ENCODE results near the gene ATG4B. TPM values are rescaled to one million over a fixed set of nuclear protein-coding genes. Genes with fewer than 3 reads are reported as not detected.
A peak's percentile ranks its signal among the peaks of the same experiment; 100 is the strongest.

ATG4B gene
- total and polyA plus RNA-seq, 2 of the 8 experiments (the other 6 are each of a cell fraction or from before 2014, with no cell fraction given), result 103 to 155 TPM

DNA sequence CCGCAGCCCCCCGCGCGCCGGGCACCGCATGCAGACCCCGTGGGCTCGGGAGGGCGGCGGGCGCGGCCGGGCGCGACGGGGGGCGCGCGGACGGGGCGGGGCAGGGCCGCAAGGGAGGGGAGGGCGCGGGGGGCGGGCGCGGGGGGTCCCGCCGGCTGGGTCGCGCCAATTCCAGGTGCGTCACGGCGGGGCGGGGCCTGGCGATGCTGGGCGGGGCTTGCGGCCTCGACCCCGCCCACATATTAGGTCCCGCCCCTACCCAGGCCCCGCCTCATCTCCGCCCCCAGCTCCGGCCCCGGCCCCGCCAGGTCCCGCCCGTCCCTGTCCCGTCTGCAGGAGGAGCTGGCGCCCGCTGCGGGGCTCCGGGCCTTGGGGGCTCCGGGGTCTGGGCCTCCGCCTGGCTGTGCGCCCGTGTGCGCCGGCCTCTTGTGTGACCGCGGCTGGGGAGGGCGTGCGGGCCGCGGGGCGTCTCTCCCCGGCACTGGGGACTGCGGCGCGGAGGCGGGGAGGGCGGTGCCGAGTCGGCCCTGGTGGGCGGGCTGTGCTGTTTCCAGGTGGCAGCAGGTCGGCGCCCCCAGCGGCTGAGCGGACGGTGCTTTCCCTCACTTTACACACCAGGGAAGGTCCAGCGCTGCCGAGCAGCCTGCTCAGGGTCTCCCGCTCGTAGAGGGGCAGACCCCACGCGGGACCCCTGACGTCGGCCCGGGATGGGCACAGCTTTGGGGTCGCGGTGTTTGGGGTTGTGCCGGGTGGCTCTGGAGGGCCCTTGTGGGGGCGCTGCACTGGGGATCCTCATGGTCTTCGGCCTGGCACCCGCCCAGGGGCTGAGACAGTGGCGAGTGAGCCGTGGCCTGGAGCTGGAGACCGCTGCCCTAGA lies 64.9 kb downstream of the ATG4B start (continued):
- TF ChIP-seq, protein P1, sequence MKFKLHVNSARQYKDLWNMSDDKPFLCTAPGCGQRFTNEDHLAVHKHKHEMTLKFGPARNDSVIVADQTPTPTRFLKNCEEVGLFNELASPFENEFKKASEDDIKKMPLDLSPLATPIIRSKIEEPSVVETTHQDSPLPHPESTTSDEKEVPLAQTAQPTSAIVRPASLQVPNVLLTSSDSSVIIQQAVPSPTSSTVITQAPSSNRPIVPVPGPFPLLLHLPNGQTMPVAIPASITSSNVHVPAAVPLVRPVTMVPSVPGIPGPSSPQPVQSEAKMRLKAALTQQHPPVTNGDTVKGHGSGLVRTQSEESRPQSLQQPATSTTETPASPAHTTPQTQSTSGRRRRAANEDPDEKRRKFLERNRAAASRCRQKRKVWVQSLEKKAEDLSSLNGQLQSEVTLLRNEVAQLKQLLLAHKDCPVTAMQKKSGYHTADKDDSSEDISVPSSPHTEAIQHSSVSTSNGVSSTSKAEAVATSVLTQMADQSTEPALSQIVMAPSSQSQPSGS (IDR thresholded peaks at IDR 0.05; ENCODE audit: low read length), result no peak
- 0 out of 2 replicates have a peak, but pooled peaks have one; percentile 11 for TF ChIP-seq TCF12 (IDR thresholded peaks at IDR 0.05; ENCODE audit: low read depth, low read length)
- TF ChIP-seq SIN3A (conservative IDR thresholded peaks at IDR 0.05 in 1 of 2, IDR thresholded peaks at IDR 0.05 in 1 of 2; ENCODE audit: low read depth in 1 of 2, low read length in 2 of 2), result peak in 1 of 2 experiments; percentile 73; a peak in 2 of 4 replicates
- no peak for TF ChIP-seq ASH2L (IDR thresholded peaks at IDR 0.05; ENCODE audit: low read length)
- no peak for TF ChIP-seq SIX5 (IDR thresholded peaks at IDR 0.05; ENCODE audit: low read depth, low read length)
- TF ChIP-seq, protein P2, sequence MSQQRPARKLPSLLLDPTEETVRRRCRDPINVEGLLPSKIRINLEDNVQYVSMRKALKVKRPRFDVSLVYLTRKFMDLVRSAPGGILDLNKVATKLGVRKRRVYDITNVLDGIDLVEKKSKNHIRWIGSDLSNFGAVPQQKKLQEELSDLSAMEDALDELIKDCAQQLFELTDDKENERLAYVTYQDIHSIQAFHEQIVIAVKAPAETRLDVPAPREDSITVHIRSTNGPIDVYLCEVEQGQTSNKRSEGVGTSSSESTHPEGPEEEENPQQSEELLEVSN (IDR thresholded peaks at IDR 0.05), result no peak
- TF ChIP-seq RAD21 (IDR thresholded peaks at IDR 0.05 in 1 of 2, conservative IDR thresholded peaks at IDR 0.05 in 1 of 2; ENCODE audit: low read depth in 2 of 2, low read length in 2 of 2), result peak; percentile 1 to 13; a peak in 1 of 4 replicates
- no peak for TF ChIP-seq ZNF274 (IDR thresholded peaks at IDR 0.05; ENCODE audit: borderline replicate concordance, extremely low read depth, low read length)
- TF ChIP-seq EZH2 (IDR thresholded peaks at IDR 0.05; ENCODE audit: low read depth, low read length, severe bottlenecking), result no peak
- TF ChIP-seq SP4 (IDR thresholded peaks at IDR 0.05; ENCODE audit: low read length), result peak; percentile 63; the same call in 1 of the 2 replicates
- TF ChIP-seq TEAD4 (IDR thresholded peaks at IDR 0.05; ENCODE audit: low read depth, low read length), result no peak
- peak; percentile 26; the same call in 1 of the 2 replicates for TF ChIP-seq CREB1 (IDR thresholded peaks at IDR 0.05)
- 0 out of 2 replicates have a peak, but pooled peaks have one; percentile 39 for TF ChIP-seq RBBP5 (IDR thresholded peaks at IDR 0.05; ENCODE audit: borderline replicate concordance, low read depth, low read length)
- TF ChIP-seq NRF1 (IDR thresholded peaks at IDR 0.05; ENCODE audit: low read depth, low read length), result no peak
- 0 out of 2 replicates have a peak, but pooled peaks have one; percentile 32 for TF ChIP-seq SP1 (IDR thresholded peaks at IDR 0.05; ENCODE audit: low read depth, low read length)
- no peak; a peak in 1 of 3 replicates for TF ChIP-seq POLR2A (IDR thresholded peaks at IDR 0.05; ENCODE audit: control extremely low read depth in 1 of 2, low read depth in 2 of 2, low read length in 2 of 2)

All from H1 (cell line).